IMR-90 (cell line): Measurements from ENCODE around the gene RIPOR2. TPM values are rescaled to one million over a fixed set of nuclear protein-coding genes. Genes with fewer than 3 reads are reported as not detected.

Source experiments
- ATAC-seq: fragments of 200-7000 bp; cut with Tn5 transposase; 2 replicates; pipeline ENCODE4 v1.9.1; 2020; ENCODE audit warnings: low read depth, mild to moderate bottlenecking, moderate library complexity
- BruUV-seq: library from RNA; stranded (reverse); fragments of 400-500 nt; replicated peaks from 2 replicates; lab custom pipeline; 2021; lab: Mats Ljungman, UMichigan
- CTCF ChIA-PET: fragments of 300-600 bp; formaldehyde crosslinking; extraction: SDS; loops from one replicate; lab custom pipeline; 2021; ENCODE audit warnings: antibody characterized with exemption; lab: Yijun Ruan, JAX
- POLR2A ChIA-PET: fragments of 300-600 bp; sonication (Branson Sonifier 250); formaldehyde crosslinking; loops from one replicate; lab custom pipeline; 2022; ENCODE audit warnings: antibody characterized with exemption; ENCODE audit not compliant: unreplicated experiment; lab: Charles Lee
- DNase-seq: peaks from one replicate; pipeline ENCODE4 v3.0.0; 2013
- H2AFZ ChIP-seq: replicated peaks from 2 replicates; pipeline ENCODE3; 2013; ENCODE audit warnings: low read length, mild to moderate bottlenecking; ENCODE audit not compliant: poor library complexity
- H2AK5ac ChIP-seq: 2 replicates; pipeline ENCODE4 v1.6.1; 2013; ENCODE audit warnings: low read depth, low read length, inconsistent platforms
- H2AK9ac ChIP-seq: replicated peaks from 2 replicates; pipeline ENCODE3; 2013; ENCODE audit warnings: mild to moderate bottlenecking, low read depth, low read length, moderate library complexity; ENCODE audit not compliant: poor library complexity
- H2BK120ac ChIP-seq: 2 replicates; pipeline ENCODE4 v1.6.1; 2013; ENCODE audit warnings: low read depth, low read length, inconsistent platforms
- H2BK15ac ChIP-seq: 3 replicates; pipeline ENCODE4 v1.6.1; 2013; ENCODE audit warnings: low read depth, low read length, inconsistent platforms
- H2BK20ac ChIP-seq: 2 replicates; pipeline ENCODE4 v1.6.1; 2013; ENCODE audit warnings: low read depth, mild to moderate bottlenecking, inconsistent platforms, low read length, moderate library complexity
- H2BK5ac ChIP-seq: 2 replicates; pipeline ENCODE4 v1.6.1; 2013; ENCODE audit warnings: mild to moderate bottlenecking, low read depth, low read length, inconsistent platforms; ENCODE audit not compliant: poor library complexity, severe bottlenecking
- H3K14ac ChIP-seq: replicated peaks from 2 replicates; pipeline ENCODE4 v1.6.1; 2013; ENCODE audit warnings: low read depth, low read length, inconsistent platforms
- H3K18ac ChIP-seq: 2 replicates; pipeline ENCODE4 v1.6.1; 2013; ENCODE audit warnings: low read depth, low read length, control low read depth
- H3K23ac ChIP-seq: 2 replicates; pipeline ENCODE4 v1.6.1; 2013; ENCODE audit warnings: low read depth, low read length, inconsistent platforms
- H3K27ac ChIP-seq: 2 replicates; pipeline ENCODE4 v1.5.1; 2013; ENCODE audit warnings: mild to moderate bottlenecking, control low read depth, low read length; ENCODE audit not compliant: insufficient read depth
- H3K27me3 ChIP-seq: 2 replicates; pipeline ENCODE4 v1.6.1; 2013; ENCODE audit warnings: low read length; ENCODE audit not compliant: control insufficient read depth, insufficient read depth
- H3K36me3 ChIP-seq: 2 replicates; pipeline ENCODE4 v1.6.1; 2013; ENCODE audit warnings: low read length, mixed read lengths; ENCODE audit not compliant: control insufficient read depth, insufficient read depth
- H3K4ac ChIP-seq: 2 replicates; pipeline ENCODE4 v1.6.1; 2013; ENCODE audit warnings: low read depth, low read length, inconsistent platforms
- H3K4me1 ChIP-seq: 2 replicates; pipeline ENCODE4 v1.6.1; 2013; ENCODE audit warnings: low read length, mixed read lengths; ENCODE audit not compliant: control insufficient read depth, insufficient read depth
- H3K4me2 ChIP-seq: 2 replicates; pipeline ENCODE4 v1.6.1; 2013; ENCODE audit warnings: low read depth, mild to moderate bottlenecking, control low read depth, low read length, moderate library complexity
- H3K4me3 ChIP-seq: 2 replicates; pipeline ENCODE4 v1.5.1; 2013; ENCODE audit warnings: low read depth, mild to moderate bottlenecking, control low read depth, low read length, moderate library complexity; ENCODE audit not compliant: insufficient read depth
- H3K56ac ChIP-seq: 2 replicates; pipeline ENCODE4 v1.6.1; 2013; ENCODE audit warnings: low read length, inconsistent platforms; ENCODE audit not compliant: insufficient read depth; ENCODE audit errors: extremely low read depth
- H3K79me1 ChIP-seq, 2 experiments: 2 replicates each; pipeline ENCODE4 v1.6.1; 2013; ENCODE audit warnings: low read length in 2 of 2, inconsistent platforms in 1 of 2, low read depth in 1 of 2
- H3K9ac ChIP-seq: 2 replicates; pipeline ENCODE4 v1.6.1; 2013; ENCODE audit warnings: low read depth, low read length, control low read depth
- H3K9me1 ChIP-seq: 2 replicates; pipeline ENCODE4 v1.6.1; 2013; ENCODE audit warnings: low read length, inconsistent platforms; ENCODE audit not compliant: insufficient read depth
- H3K9me3 ChIP-seq: 2 replicates; pipeline ENCODE4 v1.6.1; 2013; ENCODE audit warnings: low read length; ENCODE audit not compliant: control insufficient read depth, insufficient read depth
- H4K20me1 ChIP-seq: 2 replicates; pipeline ENCODE4 v1.6.1; 2013; ENCODE audit warnings: low read length, inconsistent platforms; ENCODE audit not compliant: insufficient read depth
- H4K5ac ChIP-seq: 2 replicates; pipeline ENCODE4 v1.6.1; 2013; ENCODE audit warnings: mild to moderate bottlenecking, low read depth, low read length, control low read depth
- H4K8ac ChIP-seq, 2 experiments: 2 replicates each; pipeline ENCODE4 v1.6.1; 2013; ENCODE audit warnings: low read depth in 2 of 2, low read length in 2 of 2, control low read depth in 1 of 2, inconsistent platforms in 1 of 2
- H4K91ac ChIP-seq: 2 replicates; pipeline ENCODE4 v1.6.1; 2013; ENCODE audit warnings: low read depth, low read length, inconsistent platforms; ENCODE audit not compliant: insufficient read depth
- BHLHE40 ChIP-seq: fragments of 150-350 bp; IDR thresholded peaks from 2 replicates; pipeline ENCODE4 v1.6.1; 2016; ENCODE audit warnings: mild to moderate bottlenecking, low read depth, low read length
- CEBPB ChIP-seq: IDR thresholded peaks from 2 replicates; pipeline ENCODE4 v1.6.1; 2012; ENCODE audit warnings: low read depth, low read length, improper control_type of control experiment
- CHD1 ChIP-seq: IDR thresholded peaks from 2 replicates; pipeline ENCODE4 v1.6.1; 2012; ENCODE audit warnings: low read depth, low read length, improper control_type of control experiment
- ELK1 ChIP-seq: fragments of 150-350 bp; IDR thresholded peaks from 2 replicates; pipeline ENCODE4 v1.6.1; 2016; ENCODE audit warnings: low read depth, mild to moderate bottlenecking, low read length, moderate library complexity, borderline replicate concordance
- FOS ChIP-seq: fragments of 150-350 bp; IDR thresholded peaks from 2 replicates; pipeline ENCODE4 v1.6.1; 2016; ENCODE audit warnings: low read depth, low read length
- MAFK ChIP-seq: IDR thresholded peaks from 2 replicates; pipeline ENCODE4 v1.6.1; 2012; ENCODE audit warnings: low read depth, low read length, improper control_type of control experiment
- MAZ ChIP-seq: IDR thresholded peaks from 2 replicates; pipeline ENCODE4 v1.6.1; 2012; ENCODE audit warnings: low read depth, mild to moderate bottlenecking, low read length, improper control_type of control experiment, moderate library complexity, borderline replicate concordance
- MXI1 ChIP-seq: IDR thresholded peaks from 2 replicates; pipeline ENCODE4 v1.6.1; 2012; ENCODE audit warnings: low read depth, mild to moderate bottlenecking, low read length, moderate library complexity, borderline replicate concordance
- NFE2L2 ChIP-seq: fragments of 150-350 bp; IDR thresholded peaks from 2 replicates; pipeline ENCODE4 v1.6.1; 2016; ENCODE audit warnings: low read depth, mild to moderate bottlenecking, low read length
- POLR2A ChIP-seq: IDR thresholded peaks from 2 replicates; pipeline ENCODE4 v1.6.1; 2012; ENCODE audit warnings: mild to moderate bottlenecking, low read depth, low read length
- RAD21 ChIP-seq: IDR thresholded peaks from 2 replicates; pipeline ENCODE4 v1.6.1; 2012; ENCODE audit warnings: low read length, improper control_type of control experiment
- RCOR1 ChIP-seq: IDR thresholded peaks from 2 replicates; pipeline ENCODE4 v1.6.1; 2012; ENCODE audit warnings: mild to moderate bottlenecking, low read length, improper control_type of control experiment; ENCODE audit not compliant: insufficient replicate concordance
- RFX5 ChIP-seq: IDR thresholded peaks from 2 replicates; pipeline ENCODE4 v1.8.0; 2012; ENCODE audit warnings: low read depth, mild to moderate bottlenecking, low read length, moderate library complexity
- SMC3 ChIP-seq: fragments of 150-350 bp; IDR thresholded peaks from 2 replicates; pipeline ENCODE4 v1.6.1; 2016; ENCODE audit warnings: low read depth, mild to moderate bottlenecking, antibody characterized with exemption, low read length, moderate library complexity
- USF2 ChIP-seq: fragments of 150-350 bp; IDR thresholded peaks from 2 replicates; pipeline ENCODE4 v1.6.1; 2017; ENCODE audit warnings: mild to moderate bottlenecking, antibody characterized with exemption, low read length, low read depth
- WGBS, 2 experiments: methylation state at CpG; one replicate each; pipeline versions ENCODE4 v1.1.5 to v1.1.7; 2013; ENCODE audit warnings: missing lambda C conversion rate in 2 of 2; ENCODE audit not compliant: insufficient read length in 1 of 2; ENCODE audit errors: extremely low coverage in 2 of 2; 5-methylcytosine and 5-hydroxymethylcytosine counted together
- dilution Hi-C: fragments of 300-500 bp; cut with HindIII; formaldehyde crosslinking; loops from one replicate; pipeline ENCODE4 v1.14.3; 2018; ENCODE audit warnings: low sequenced_read_pairs; ENCODE audit not compliant: unreplicated experiment
- in situ Hi-C: fragments of 300-500 bp; cut with MboI; formaldehyde crosslinking; loops from 3 replicates; pipeline ENCODE4 v1.14.3; 2019; ENCODE audit warnings: low sequenced_read_pairs, inconsistent platforms, mixed read lengths
- intact Hi-C: fragments of 100-400 bp; cut with micrococcal nuclease; formaldehyde crosslinking; loops from 2 replicates; pipeline ENCODE4 v1.10.0; 2022
- polyA plus RNA-seq, 3 experiments: library from polyadenylated mRNA; depleted of rRNA; stranded (reverse); fragments of >200 nt; gene quantifications; 2 replicates each; pipeline ENCODE4 v1.2.3, GENCODE V29; 2012; ENCODE audit warnings: low replicate concordance in 1 of 3
- total RNA-seq: library from RNA; depleted of rRNA; stranded (reverse); fragments of >200 nt; gene quantifications from 2 replicates; pipeline ENCODE4 v1.2.3, GENCODE V29; 2012
- TF ChIP-seq, protein P1 (sequence below): conservative IDR thresholded peaks from 2 replicates; pipeline ENCODE4 v1.5.1; 2012; ENCODE audit warnings: mild to moderate bottlenecking, low read depth, low read length, improper control_type of control experiment

The RIPOR2 gene
- total and polyA plus RNA-seq, 2 of the 4 experiments (the other 2 are of a cell fraction): 1.1 to 1.2 TPM

GRCh38 chr6:24923885-24924401 lies 11.8 kb downstream of the RIPOR2 start:
- Histone ChIP-seq H3K27ac (no peak overlapping the region), H2BK20ac (no peak overlapping the region), H4K5ac (no peak overlapping the region), H3K27me3 (no peaks in the 10 kb centered on the region), H3K4ac (no peak overlapping the region; the same call in 1 of the 2 replicates), H4K20me1 (no peaks in the 10 kb centered on the region), H2AK9ac (no peak overlapping the region), H3K79me1 (no peaks in the 10 kb centered on the region), H3K4me3 (no peak overlapping the region), H3K23ac (no peak overlapping the region), H3K9ac (no peak overlapping the region), H4K91ac (no peak overlapping the region), H2BK120ac (no peak overlapping the region), H3K4me2 (no peak overlapping the region), H4K8ac (no peak overlapping the region), H3K9me3 (no peaks in the 10 kb centered on the region), H3K36me3 (no peaks in the 10 kb centered on the region), H3K4me1 (peaks cover 14% of the 10 kb centered on the region), H3K14ac (no peak overlapping the region), H3K56ac (no peak overlapping the region), H3K9me1 (no peaks in the 10 kb centered on the region; the same call in 1 of the 2 replicates), H2BK5ac (no peak overlapping the region), H2AFZ (no peak overlapping the region), H3K18ac (no peak overlapping the region), H2AK5ac (peak overlapping the region; percentile 15; the same call in 1 of the 2 replicates), H2BK15ac (peak overlapping the region; percentile 15; the same call in 1 of the 3 replicates)
- POLR2A ChIA-PET: no interaction called here
- CTCF ChIA-PET: interaction anchor here (1.4 kb wide), 1 partner anchor 67 kb away, joined by 4 read pairs; no protein-coding TSS in a partner anchor
- ATAC-seq: no peak
- in situ Hi-C loops (no loop called here), intact Hi-C loops (no loop called here), dilution Hi-C loops (no loop called here)
- TF ChIP-seq MAFK (no peak), MXI1 (no peak), ELK1 (no peak), SMC3 (no peak), RFX5 (no peak), CEBPB (no peak), MAZ (no peak), POLR2A (no peak), FOS (no peak), CHD1 (no peak), RCOR1 (no peak), BHLHE40 (no peak), NFE2L2 (no peak), RAD21 (no peak), USF2 (no peak)
- TF ChIP-seq, protein P1, sequence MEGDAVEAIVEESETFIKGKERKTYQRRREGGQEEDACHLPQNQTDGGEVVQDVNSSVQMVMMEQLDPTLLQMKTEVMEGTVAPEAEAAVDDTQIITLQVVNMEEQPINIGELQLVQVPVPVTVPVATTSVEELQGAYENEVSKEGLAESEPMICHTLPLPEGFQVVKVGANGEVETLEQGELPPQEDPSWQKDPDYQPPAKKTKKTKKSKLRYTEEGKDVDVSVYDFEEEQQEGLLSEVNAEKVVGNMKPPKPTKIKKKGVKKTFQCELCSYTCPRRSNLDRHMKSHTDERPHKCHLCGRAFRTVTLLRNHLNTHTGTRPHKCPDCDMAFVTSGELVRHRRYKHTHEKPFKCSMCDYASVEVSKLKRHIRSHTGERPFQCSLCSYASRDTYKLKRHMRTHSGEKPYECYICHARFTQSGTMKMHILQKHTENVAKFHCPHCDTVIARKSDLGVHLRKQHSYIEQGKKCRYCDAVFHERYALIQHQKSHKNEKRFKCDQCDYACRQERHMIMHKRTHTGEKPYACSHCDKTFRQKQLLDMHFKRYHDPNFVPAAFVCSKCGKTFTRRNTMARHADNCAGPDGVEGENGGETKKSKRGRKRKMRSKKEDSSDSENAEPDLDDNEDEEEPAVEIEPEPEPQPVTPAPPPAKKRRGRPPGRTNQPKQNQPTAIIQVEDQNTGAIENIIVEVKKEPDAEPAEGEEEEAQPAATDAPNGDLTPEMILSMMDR: no peak
- DNase-seq: no peak
- BruUV-seq: no TSS peak
- 97% methylated on average over 3 of the region's 8 CpGs; no CpG with 5 or more reads in 1 of the 2 experiments for WGBS, 2 experiments
